Measurements from ENCODE around the gene CCDC142. TPM values are rescaled to one million over a fixed set of nuclear protein-coding genes. Genes with fewer than 3 reads are reported as not detected.

The CCDC142 gene
- total RNA-seq, 2 donors from 2014 or later = 28.0 to 28.3 TPM

- intact Hi-C loops (cut with DNase I) = no loop called here
- peak; percentile 100 for DNase-seq (ENCODE audit: low spot score)
- H3K4me1 ChIP-seq (replicated peaks) = peaks cover 10% of the 10 kb centered on the region
- peak within 1 kb of the TSS; percentile 67 to 73 for H3K4me3 ChIP-seq
- under 1% methylated on average over 38 of the region's 38 CpGs for WGBS
- H3K27ac ChIP-seq = peak within 1 kb of the TSS; percentile 99
- H3K27me3 ChIP-seq (replicated peaks; ENCODE audit: insufficient read depth) = no peaks in the 10 kb centered on the region
- TF ChIP-seq POLR2A (IDR thresholded peaks at IDR 0.05) (peak; percentile 22), CTCF (IDR thresholded peaks at IDR 0.05) (no peak), POLR2AphosphoS5 (IDR thresholded peaks at IDR 0.05) (peak; percentile 99)
- no peaks in the 10 kb centered on the region for H3K9me3 ChIP-seq
- H3K36me3 ChIP-seq = peaks cover 0 to 5% of the 10 kb centered on the region in 2 donors
Observed at GRCh38 chr2:74458132-74458937, 24.5 kb downstream of the CCDC142 start, which contains the start of gene WBP1. WBP1 (plus strand) TSS chr2:74458438; CDS start chr2:74458603, 165 bp downstream.

GRCh38 chr2:74457549-74458131, 25.2 kb downstream of the CCDC142 start:
- H3K27me3 ChIP-seq (replicated peaks; ENCODE audit: insufficient read depth) = no peaks in the 10 kb centered on the region
- peaks cover 0 to 3% of the 10 kb centered on the region in 2 donors for H3K36me3 ChIP-seq
- intact Hi-C loops (cut with DNase I) = no loop called here
- TF ChIP-seq CTCF (IDR thresholded peaks at IDR 0.05) (no peak), POLR2AphosphoS5 (IDR thresholded peaks at IDR 0.05) (no peak), POLR2A (IDR thresholded peaks at IDR 0.05) (peak; percentile 95)
- DNase-seq (ENCODE audit: low spot score) = peak; percentile 69
- no peaks in the 10 kb centered on the region for H3K9me3 ChIP-seq
- peak overlapping the region; percentile 99 for H3K27ac ChIP-seq
- peaks cover 10% of the 10 kb centered on the region for H3K4me1 ChIP-seq (replicated peaks)
- under 1% methylated on average over 46 of the region's 46 CpGs for WGBS
- peak overlapping the region; percentile 67 to 73 for H3K4me3 ChIP-seq

GRCh38 chr2:74457129-74457548, 25.7 kb downstream of the CCDC142 start:
- 1% methylated on average over 27 of the region's 27 CpGs for WGBS
- no peaks in the 10 kb centered on the region for H3K9me3 ChIP-seq
- H3K4me1 ChIP-seq (replicated peaks) = peaks cover 10% of the 10 kb centered on the region
- H3K4me3 ChIP-seq = peak overlapping the region; percentile 67 to 73
- no peak for DNase-seq (ENCODE audit: low spot score)
- no peak for TF ChIP-seq POLR2A (IDR thresholded peaks at IDR 0.05)
- no peak for TF ChIP-seq POLR2AphosphoS5 (IDR thresholded peaks at IDR 0.05)
- TF ChIP-seq CTCF (IDR thresholded peaks at IDR 0.05) = no peak
- intact Hi-C loops (cut with DNase I) = no loop called here
- H3K27me3 ChIP-seq (replicated peaks; ENCODE audit: insufficient read depth) = no peaks in the 10 kb centered on the region
- peak overlapping the region; percentile 99 for H3K27ac ChIP-seq
- H3K36me3 ChIP-seq = no peaks in the 10 kb centered on the region

- Histone ChIP-seq H3K4me1 (replicated peaks) (peaks cover 10% of the 10 kb centered on the region), H3K27ac (peak within 1 kb of the TSS; percentile 58 to 74), H3K36me3 (no peaks in the 10 kb centered on the region), H3K4me3 (peak within 1 kb of the TSS; percentile 52 to 59), H3K27me3 (replicated peaks; ENCODE audit: insufficient read depth) (no peaks in the 10 kb centered on the region), H3K9me3 (no peaks in the 10 kb centered on the region)
- under 1% methylated on average over 40 of the region's 40 CpGs for WGBS
- TF ChIP-seq POLR2AphosphoS5 (IDR thresholded peaks at IDR 0.05) (peak; percentile 100), POLR2A (IDR thresholded peaks at IDR 0.05) (no peak), CTCF (IDR thresholded peaks at IDR 0.05) (peak in 2 of 4 experiments; percentile 24 to 25)
- peak; percentile 94 for DNase-seq (ENCODE audit: low spot score)
- intact Hi-C loops (cut with DNase I) = no loop called here
Observed at GRCh38 chr2:74454654-74455511, 27.9 kb downstream of the CCDC142 start, which contains the start of gene INO80B. INO80B (plus strand) TSS chr2:74455087; CDS start chr2:74455117, 30 bp downstream.

Data from prostate gland (tissue), 2 donors.